Mesodermal cell (in vitro differentiated cells): ENCODE data around the gene CYB5R3.
A peak's percentile ranks its signal among the peaks of the same experiment; 100 is the strongest.
"Not testable (repeated sequence)": the region's sequence is repeated elsewhere in the genome, so short reads cannot be mapped to it uniquely, and the experiment has no call there.

Source experiments
- H3K27ac ChIP-seq: 2 replicates; pipeline ENCODE4 v1.7.0; 2013; ENCODE audit warnings: mild to moderate bottlenecking, low read depth, low read length, moderate library complexity; ENCODE audit not compliant: severe bottlenecking
- H3K36me3 ChIP-seq: 2 replicates; pipeline ENCODE4 v1.7.1; 2013; ENCODE audit warnings: mild to moderate bottlenecking, low read length, moderate library complexity; ENCODE audit not compliant: control insufficient read depth, insufficient read depth
- H3K4me1 ChIP-seq: one replicate; pipeline ENCODE4 v1.7.1; 2013; ENCODE audit warnings: mild to moderate bottlenecking, low read length; ENCODE audit not compliant: insufficient read depth, control insufficient read depth, poor library complexity, severe bottlenecking
- H3K4me3 ChIP-seq: 2 replicates; pipeline ENCODE4 v1.7.0; 2013; ENCODE audit warnings: low read length, control low read depth, mild to moderate bottlenecking; ENCODE audit not compliant: insufficient read depth, poor library complexity, severe bottlenecking; ENCODE audit errors: extremely low read depth
- H3K9me3 ChIP-seq: 2 replicates; pipeline ENCODE4 v1.7.1; 2013; ENCODE audit warnings: mild to moderate bottlenecking, low read length, moderate library complexity; ENCODE audit not compliant: control insufficient read depth
- WGBS, 2 experiments: methylation state at CpG; one replicate each; pipeline ENCODE4 v1.1.5; 2013; ENCODE audit warnings: missing lambda C conversion rate in 2 of 2; ENCODE audit not compliant: insufficient coverage in 2 of 2; 5-methylcytosine and 5-hydroxymethylcytosine counted together

Gene CYB5R3

DNA sequence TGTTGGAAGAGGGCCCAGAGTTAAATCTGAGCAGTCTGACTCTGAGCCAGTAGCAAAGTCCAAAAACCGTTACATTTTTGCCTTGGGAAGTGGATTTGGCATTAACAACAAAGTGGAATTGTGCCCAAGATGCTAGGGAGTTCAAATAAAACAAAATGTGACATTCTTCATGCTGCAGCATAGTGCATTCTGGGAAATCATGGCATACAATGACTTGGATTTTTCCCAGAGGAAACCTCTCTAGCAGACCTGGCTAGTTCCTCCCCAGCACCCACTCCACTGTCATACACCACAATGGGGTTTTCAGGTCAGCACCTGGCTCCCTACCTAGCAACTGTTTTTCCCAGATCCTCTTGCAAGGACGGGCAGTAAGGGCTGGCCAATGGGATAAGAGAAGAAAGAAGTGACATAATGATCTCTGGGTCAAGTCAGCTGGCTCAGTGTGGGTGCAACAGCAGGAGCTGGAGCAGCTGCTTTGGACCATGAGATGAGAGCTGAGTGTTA lies 24.8 kb upstream of the CYB5R3 start:
- Histone ChIP-seq H3K4me3 (no peak overlapping the region), H3K27ac (no peak overlapping the region), H3K4me1 (peaks cover 5% of the 10 kb centered on the region), H3K36me3 (no peaks in the 10 kb centered on the region), H3K9me3 (peaks cover 6% of the 10 kb centered on the region)
- WGBS, 2 experiments, result 64 to 70% methylated on average over 2 of the region's 2 CpGs

DNA sequence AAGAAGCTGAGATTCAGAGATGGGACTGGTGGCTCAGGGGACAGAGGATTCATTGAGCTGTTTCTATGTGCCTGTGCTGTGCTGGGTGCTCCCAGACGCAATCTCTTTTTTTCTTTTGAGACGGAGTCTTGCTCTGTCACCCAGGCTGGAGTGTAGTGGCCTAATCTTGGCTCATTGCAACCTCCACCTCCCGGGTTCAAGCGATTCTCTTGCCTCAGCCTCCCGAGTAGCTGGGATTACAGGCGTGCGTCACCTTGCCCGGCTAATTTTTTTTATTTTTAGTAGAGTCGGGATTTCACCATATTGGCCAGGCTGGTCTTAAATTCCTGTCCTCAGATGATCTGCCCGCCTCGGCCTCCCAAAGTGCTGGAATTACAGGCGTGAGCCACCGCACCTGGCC lies 23.9 kb upstream of the CYB5R3 start:
- not testable (repeated sequence) for H3K36me3 ChIP-seq, H3K4me1 ChIP-seq, H3K9me3 ChIP-seq, H3K27ac ChIP-seq, H3K4me3 ChIP-seq
- 96 to 98% methylated on average over 12 of the region's 13 CpGs for WGBS, 2 experiments

GRCh38 chr22:42670921-42671709 lies 21.9 kb upstream of the CYB5R3 start:
- H3K36me3 ChIP-seq, result no peaks in the 10 kb centered on the region
- 89 to 90% methylated on average over 13 to 14 of the region's 19 CpGs for WGBS, 2 experiments
- H3K27ac ChIP-seq, result no peak overlapping the region
- no peaks in the 10 kb centered on the region for H3K9me3 ChIP-seq
- no peak overlapping the region for H3K4me3 ChIP-seq
- H3K4me1 ChIP-seq, result peaks cover 1% of the 10 kb centered on the region

- no peak overlapping the region for H3K27ac ChIP-seq
- no peaks in the 10 kb centered on the region for H3K36me3 ChIP-seq
- no peaks in the 10 kb centered on the region for H3K9me3 ChIP-seq
- 95% methylated on average over 2 to 4 of the region's 4 CpGs for WGBS, 2 experiments
- H3K4me1 ChIP-seq, result no peaks in the 10 kb centered on the region
- no peak overlapping the region for H3K4me3 ChIP-seq
These were observed 20.9 kb upstream of the CYB5R3 start for GRCh38 chr22:42670046-42670445.

DNA sequence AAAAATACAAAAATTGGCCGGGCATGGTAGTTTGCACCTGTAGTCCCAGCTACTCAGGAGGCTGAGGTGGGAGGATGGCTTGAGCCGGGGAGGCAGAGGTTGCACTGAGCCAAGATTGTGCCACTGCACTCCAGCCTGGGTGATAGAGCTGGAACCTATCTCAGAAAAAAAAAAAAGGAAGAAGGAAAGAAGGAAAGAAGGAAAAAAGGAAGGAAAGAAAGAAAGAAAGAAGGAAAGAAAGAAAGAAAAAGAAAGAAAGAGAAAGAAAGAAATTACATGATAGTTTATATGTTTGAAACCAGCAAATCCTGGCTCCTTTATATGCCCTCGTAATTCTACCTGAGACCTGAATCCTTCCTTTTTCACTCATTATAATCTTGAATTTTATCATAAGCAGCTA lies 17.2 kb upstream of the CYB5R3 start:
- not testable (repeated sequence) for H3K4me1 ChIP-seq, H3K36me3 ChIP-seq, H3K9me3 ChIP-seq, H3K27ac ChIP-seq, H3K4me3 ChIP-seq
- 100% methylated on average over 1 of the region's 3 CpGs for WGBS, 2 experiments

DNA sequence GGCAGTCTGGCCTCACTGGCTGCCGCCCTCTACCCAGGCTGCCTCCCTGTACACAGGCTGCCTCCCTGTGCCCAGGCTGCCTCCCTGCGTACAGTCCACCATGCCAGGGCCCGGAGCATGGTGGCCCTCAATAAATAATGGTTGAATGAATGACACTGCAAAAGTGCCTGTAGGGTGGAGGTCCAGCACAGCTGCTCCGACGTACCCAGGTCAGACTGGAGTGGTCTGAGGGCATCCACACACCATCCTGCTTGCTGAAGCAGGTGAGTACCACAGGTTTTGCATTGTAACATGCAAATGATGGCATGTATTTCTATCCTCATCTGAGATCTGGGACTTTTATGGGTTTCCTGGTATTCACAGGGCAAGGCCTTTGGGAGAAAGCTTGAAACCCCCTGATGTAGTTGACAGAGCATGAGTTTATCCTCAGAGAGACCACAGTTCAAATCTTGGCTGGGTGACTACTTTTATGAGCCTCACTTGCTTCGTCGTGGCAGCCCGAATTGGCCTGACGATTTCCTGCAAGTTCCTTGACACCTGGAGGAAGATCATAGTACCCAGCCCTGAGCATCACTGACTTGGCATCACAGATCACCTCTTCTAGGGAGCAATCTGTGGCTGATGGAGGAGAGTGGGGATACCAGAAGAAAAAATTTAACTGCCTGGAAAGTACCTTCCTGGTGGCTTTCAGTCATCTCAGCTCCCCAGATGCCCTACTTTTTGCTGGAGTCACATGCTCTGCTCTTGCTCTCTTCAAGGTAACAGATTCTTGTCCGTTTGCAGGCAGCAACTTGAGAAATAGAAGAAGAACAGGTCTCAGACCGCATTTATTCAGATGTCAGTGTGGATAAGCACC lies 16.0 kb upstream of the CYB5R3 start:
- WGBS, 2 experiments, result 73 to 85% methylated on average over 8 of the region's 11 CpGs
- Histone ChIP-seq H3K4me3 (no peak overlapping the region), H3K36me3 (no peaks in the 10 kb centered on the region), H3K27ac (no peak overlapping the region), H3K9me3 (no peaks in the 10 kb centered on the region), H3K4me1 (no peaks in the 10 kb centered on the region)

- 7 to 10% methylated on average over 43 to 55 of the region's 68 CpGs for WGBS, 2 experiments
- H3K9me3 ChIP-seq, result no peaks in the 10 kb centered on the region
- H3K4me1 ChIP-seq, result no peaks in the 10 kb centered on the region
- peak overlapping the region; percentile 44 for H3K4me3 ChIP-seq
- no peaks in the 10 kb centered on the region for H3K36me3 ChIP-seq
- H3K27ac ChIP-seq, result no peak overlapping the region
These were observed 13.0 kb upstream of the CYB5R3 start for GRCh38 chr22:42661985-42662831.

- 99 to 100% methylated on average over 5 to 6 of the region's 8 CpGs for WGBS, 2 experiments
- Histone ChIP-seq H3K36me3 (no peaks in the 10 kb centered on the region), H3K9me3 (no peaks in the 10 kb centered on the region), H3K4me3 (no peak overlapping the region), H3K4me1 (no peaks in the 10 kb centered on the region), H3K27ac (no peak overlapping the region)
These were observed 7.4 kb upstream of the CYB5R3 start for GRCh38 chr22:42656578-42656977.

DNA sequence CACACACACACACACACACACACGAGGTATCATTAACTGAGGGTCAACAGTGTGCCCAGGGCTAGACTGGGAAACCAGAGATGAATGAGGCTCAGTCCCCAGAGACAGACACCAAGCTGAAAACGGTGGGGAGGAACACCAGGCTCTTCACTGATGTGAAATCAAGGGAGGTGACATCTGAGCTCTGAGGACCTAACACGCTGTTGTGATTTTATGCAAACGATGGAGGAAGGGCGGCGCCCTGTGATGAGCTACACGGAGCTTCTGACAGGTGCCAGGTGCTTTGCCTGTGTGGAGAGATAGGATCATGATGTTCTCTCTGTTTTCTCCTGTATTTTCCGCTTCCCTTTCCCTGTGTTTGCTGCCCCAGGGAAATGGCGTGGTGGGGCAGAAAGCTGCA lies 6.5 kb upstream of the CYB5R3 start:
- Histone ChIP-seq H3K9me3 (no peaks in the 10 kb centered on the region), H3K4me3 (no peak overlapping the region), H3K36me3 (no peaks in the 10 kb centered on the region), H3K4me1 (no peaks in the 10 kb centered on the region), H3K27ac (no peak overlapping the region)
- 77 to 84% methylated on average over 6 to 7 of the region's 9 CpGs for WGBS, 2 experiments

DNA sequence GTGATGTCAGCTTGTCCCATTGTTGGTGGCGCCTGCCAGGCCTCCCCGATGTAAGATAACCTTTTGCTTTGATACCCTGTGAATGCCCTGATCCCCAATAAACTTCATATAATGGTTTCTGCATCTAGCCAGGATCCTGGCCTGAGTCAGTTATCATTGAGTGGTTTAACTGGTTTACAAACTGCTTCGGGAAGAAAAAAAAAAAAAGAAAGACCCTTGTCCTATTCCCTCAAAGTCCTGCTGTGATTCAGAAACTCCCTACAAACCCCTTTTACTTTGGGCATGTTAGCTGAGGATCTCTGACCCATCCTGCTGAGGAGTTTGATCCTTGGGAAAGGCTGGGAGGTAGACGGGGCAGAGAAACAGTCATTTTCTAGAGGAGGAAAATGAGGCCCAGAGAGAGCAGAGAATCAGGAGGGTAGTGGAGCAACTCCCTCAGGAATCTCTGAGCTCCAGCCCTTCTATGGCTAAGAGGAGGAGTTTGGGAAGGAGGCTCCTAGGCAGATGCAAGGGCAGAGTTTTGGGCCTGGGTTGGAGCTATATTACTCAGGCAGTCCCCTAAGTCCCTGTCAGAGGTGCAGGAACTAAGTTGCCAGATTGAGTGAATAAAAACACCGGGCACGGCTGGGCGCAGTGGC lies 5.4 kb upstream of the CYB5R3 start:
- no peaks in the 10 kb centered on the region for H3K36me3 ChIP-seq
- no peak overlapping the region for H3K27ac ChIP-seq
- H3K4me1 ChIP-seq, result no peaks in the 10 kb centered on the region
- no peak overlapping the region for H3K4me3 ChIP-seq
- no peaks in the 10 kb centered on the region for H3K9me3 ChIP-seq
- WGBS, 2 experiments, result 95 to 96% methylated on average over 6 of the region's 7 CpGs
